ENCODE measurements around the gene DPEP1.
"Not testable (repeated sequence)": the region's sequence is repeated elsewhere in the genome, so short reads cannot be mapped to it uniquely, and the experiment has no call there.

The DPEP1 gene

DNA sequence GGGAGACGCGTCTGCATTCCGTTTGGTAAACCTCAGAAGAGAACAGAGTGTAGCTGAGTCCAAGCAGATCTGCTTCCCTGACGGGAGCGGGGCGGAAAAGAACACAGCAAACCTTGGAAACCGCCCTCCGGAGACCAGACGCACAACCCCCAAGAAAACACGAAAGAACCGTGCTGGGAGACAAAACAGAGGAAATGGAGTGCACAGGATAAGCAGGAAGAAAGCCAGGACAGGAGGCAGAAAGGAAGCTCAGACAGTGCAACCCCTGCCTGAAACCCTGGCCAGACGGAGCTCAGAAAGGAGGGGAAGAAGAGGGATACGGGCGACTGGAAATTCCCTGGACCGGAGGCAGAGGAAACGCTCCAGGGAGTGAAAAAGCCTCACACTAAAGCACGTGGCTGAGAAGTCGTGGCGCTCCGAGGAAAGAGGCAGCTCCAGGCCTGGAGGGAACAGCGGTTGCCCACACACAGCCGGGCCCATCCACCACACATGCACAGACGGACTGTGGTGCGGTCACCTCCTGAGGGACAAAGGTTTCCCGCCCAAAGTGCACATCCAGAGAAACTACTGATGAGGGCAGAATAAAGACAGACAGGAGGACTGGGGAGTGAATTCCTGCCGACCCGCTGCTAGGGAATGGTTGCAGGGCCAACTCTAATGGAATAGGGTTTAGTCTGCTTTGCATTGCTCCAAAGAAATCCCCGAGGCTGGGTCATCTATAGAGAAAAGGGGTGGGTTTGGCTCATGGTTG is 10.2 kb downstream of the DPEP1 start:
- Histone ChIP-seq H3K27me3 (ENCODE audit: control insufficient read depth in 1 of 2, insufficient read depth in 2 of 2, low read length in 2 of 2) (peaks cover 5 to 21% of the 10 kb centered on the region in 2 donors), H3K4me3 (ENCODE audit: low read length in 2 of 2) (no peak overlapping the region), H3K36me3 (ENCODE audit: control insufficient read depth in 2 of 2, insufficient read depth in 2 of 2, low read length in 2 of 2) (no peaks in the 10 kb centered on the region), H3K27ac (ENCODE audit: low read length) (no peak overlapping the region), H3K9ac (ENCODE audit: low read length in 2 of 2) (no peak overlapping the region), H3K4me1 (ENCODE audit: control insufficient read depth, insufficient read depth, low read length) (no peaks in the 10 kb centered on the region), H3K9me3 (ENCODE audit: control insufficient read depth in 2 of 2, low read length in 2 of 2) (no peaks in the 10 kb centered on the region)

DNA sequence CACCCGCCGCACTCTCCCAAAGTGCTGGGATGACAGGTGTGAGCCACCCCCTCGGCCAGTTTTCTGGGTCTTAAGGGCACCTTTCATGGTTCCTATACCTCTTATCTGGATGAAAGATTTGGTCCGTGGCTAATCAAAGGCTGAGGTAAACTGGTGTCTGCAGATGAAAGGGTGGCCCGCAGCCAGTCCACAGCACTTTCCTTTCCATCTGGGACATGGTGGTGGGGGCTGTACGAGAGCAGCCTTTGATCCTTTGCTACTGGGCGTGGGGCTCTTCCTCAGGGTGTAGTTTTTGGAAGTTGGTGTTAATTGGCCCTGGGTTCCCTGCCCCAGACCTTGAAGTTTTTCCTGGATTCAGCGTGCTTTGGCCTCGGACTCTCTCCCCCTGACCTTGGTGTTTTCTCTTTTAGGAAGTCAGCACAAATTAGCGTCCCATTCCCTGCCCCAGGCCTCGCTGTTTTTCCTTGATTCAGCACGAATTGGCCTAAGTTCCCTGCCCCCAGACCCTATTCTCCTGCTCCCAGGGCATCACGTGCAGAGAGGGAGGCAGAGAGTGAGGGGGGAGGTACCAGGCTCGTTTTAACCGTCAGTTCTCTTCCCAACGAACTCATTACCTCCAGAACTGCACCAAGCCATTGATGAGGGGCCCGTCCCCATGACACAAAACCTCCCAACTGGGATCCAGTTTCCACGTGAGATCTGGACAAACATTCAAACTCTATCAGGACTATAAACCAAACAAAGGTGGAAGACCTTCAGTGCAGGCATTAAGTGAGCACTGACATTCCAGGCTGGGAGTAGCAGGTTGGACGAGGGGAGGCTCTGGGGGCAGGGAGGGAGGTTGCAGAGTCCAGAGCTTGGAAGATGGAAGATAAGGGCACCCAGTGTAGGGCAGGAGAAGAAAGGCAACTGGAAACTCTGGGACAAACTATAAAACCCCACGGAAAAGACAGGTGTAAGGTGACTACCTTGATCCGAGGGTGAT is 11.6 kb downstream of the DPEP1 start:
- peaks cover 5 to 21% of the 10 kb centered on the region in 2 donors for H3K27me3 ChIP-seq (ENCODE audit: control insufficient read depth in 1 of 2, insufficient read depth in 2 of 2, low read length in 2 of 2)
- H3K27ac ChIP-seq (ENCODE audit: low read length) = no peak overlapping the region
- H3K9ac ChIP-seq (ENCODE audit: low read length in 2 of 2) = no peak overlapping the region
- no peak overlapping the region for H3K4me3 ChIP-seq (ENCODE audit: low read length in 2 of 2)
- H3K9me3 ChIP-seq (ENCODE audit: control insufficient read depth in 2 of 2, low read length in 2 of 2) = peaks cover 0 to 4% of the 10 kb centered on the region in 2 donors
- H3K36me3 ChIP-seq (ENCODE audit: control insufficient read depth in 2 of 2, insufficient read depth in 2 of 2, low read length in 2 of 2) = no peaks in the 10 kb centered on the region
- no peaks in the 10 kb centered on the region for H3K4me1 ChIP-seq (ENCODE audit: control insufficient read depth, insufficient read depth, low read length)

DNA sequence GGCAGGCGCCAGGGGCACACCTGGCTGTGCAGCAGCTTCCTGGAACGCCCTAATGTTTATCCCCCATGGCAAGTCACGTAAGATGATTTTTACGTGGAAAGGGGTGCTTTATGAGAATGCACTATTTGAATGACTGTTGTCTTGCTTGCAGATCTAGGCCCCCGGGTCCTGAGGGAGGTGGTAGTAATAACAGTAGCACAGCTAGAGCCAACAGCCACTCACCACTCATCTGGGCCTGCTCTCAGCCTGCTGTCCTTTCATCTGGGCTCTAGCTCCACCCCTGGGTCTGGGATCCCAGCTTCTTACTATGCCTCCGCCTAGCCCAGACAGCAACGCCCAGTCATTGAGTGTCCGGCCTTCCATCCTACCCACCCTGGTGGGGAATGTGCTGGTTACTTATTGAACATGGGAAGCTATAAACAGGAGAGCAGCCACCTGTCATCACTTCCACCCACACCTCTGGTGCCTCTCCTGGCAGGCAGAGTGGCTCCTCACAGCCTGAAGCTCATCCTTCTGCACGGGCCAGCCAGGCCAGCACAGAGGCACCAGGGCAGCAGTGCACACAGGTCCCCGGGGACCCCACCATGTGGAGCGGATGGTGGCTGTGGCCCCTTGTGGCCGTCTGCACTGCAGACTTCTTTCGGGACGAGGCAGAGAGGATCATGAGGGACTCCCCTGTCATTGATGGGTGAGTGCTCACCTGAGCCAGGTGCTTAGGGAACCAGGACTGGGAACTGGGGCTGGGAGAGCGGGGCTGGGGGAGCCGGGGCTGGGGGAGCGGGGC is 16.6 kb downstream of the DPEP1 start:
- Histone ChIP-seq H3K9me3 (ENCODE audit: control insufficient read depth in 2 of 2, low read length in 2 of 2) (peaks cover 0 to 5% of the 10 kb centered on the region in 2 donors), H3K36me3 (ENCODE audit: control insufficient read depth in 2 of 2, insufficient read depth in 2 of 2, low read length in 2 of 2) (no peaks in the 10 kb centered on the region), H3K9ac (ENCODE audit: low read length in 2 of 2) (no peak overlapping the region), H3K27me3 (ENCODE audit: control insufficient read depth in 1 of 2, insufficient read depth in 2 of 2, low read length in 2 of 2) (peaks cover 8 to 13% of the 10 kb centered on the region in 2 donors), H3K27ac (ENCODE audit: low read length) (no peak overlapping the region), H3K4me1 (ENCODE audit: control insufficient read depth, insufficient read depth, low read length) (no peaks in the 10 kb centered on the region), H3K4me3 (ENCODE audit: low read length in 2 of 2) (no peak overlapping the region)

DNA sequence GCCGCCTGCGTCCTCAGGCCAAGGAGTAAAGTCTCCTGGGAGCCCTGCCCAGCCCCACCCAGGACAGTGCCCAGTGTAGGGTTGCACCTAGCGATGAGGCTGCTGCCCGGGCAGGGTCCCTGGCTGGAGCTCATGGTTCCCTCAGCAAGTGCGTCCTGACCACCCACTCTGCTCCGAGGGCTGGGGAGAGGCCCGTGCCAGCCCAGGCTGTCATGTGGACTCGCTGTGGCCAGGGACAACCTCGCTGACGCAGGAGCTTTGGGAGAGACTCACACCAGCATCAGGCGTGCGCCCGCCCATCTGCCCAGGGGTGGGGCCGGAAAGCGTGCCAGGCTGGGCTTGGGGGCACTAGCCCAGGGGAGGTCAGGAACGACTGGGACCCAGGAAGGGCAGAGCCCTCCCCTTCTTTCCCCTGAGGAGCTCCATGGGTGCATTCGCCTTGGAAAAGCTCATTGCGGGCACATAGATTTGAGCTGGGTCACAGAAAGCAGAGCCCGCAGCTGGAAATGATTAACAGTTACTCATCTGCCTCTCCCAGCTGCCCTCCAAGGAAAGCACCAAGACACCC is 19.7 kb downstream of the DPEP1 start:
- Histone ChIP-seq H3K9me3 (ENCODE audit: control insufficient read depth in 2 of 2, low read length in 2 of 2) (peaks cover 0 to 5% of the 10 kb centered on the region in 2 donors), H3K27me3 (ENCODE audit: control insufficient read depth in 1 of 2, insufficient read depth in 2 of 2, low read length in 2 of 2) (peaks cover 8 to 9% of the 10 kb centered on the region in 2 donors), H3K36me3 (ENCODE audit: control insufficient read depth in 2 of 2, insufficient read depth in 2 of 2, low read length in 2 of 2) (no peaks in the 10 kb centered on the region), H3K4me3 (ENCODE audit: low read length in 2 of 2) (no peak overlapping the region), H3K27ac (ENCODE audit: low read length) (no peak overlapping the region), H3K9ac (ENCODE audit: low read length in 2 of 2) (no peak overlapping the region), H3K4me1 (ENCODE audit: control insufficient read depth, insufficient read depth, low read length) (no peaks in the 10 kb centered on the region)

DNA sequence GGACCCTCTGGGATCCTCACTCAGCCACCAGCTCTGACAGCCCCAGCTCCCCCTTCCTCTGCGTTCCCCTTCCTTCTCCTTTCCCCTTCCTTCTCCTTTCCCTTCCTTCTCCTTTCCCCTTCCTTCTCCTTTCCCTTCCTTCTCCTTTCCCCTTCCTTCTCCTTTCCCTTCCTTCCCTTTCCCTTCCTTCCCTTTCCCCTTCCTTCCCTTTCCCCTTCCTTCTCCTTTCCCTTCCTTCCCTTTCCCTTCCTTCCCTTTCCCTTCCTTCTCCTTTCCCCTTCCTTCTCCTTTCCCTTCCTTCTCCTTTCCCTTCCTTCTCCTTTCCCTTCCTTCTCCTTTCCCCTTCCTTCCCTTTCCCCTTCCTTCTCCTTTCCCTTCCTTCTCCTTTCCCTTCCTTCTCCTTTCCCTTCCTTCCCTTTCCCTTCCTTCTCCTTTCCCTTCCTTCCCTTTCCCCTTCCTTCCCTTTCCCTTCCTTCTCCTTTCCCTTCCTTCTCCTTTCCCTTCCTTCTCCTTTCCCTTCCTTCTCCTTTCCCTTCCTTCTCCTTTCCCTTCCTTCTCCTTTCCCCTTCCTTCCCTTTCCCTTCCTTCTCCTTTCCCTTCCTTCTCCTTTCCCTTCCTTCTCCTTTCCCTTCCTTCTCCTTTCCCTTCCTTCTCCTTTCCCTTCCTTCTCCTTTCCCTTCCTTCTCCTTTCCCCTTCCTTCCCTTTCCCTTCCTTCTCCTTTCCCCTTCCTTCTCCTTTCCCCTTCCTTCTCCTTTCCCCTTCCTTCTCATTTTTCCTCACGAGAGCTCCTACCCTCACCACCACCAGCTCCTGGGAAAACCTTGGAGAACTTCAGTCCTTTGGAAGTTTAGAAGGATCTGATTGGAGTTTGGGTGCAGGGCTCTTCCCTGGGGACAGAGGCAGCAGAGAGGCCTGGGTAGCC is 21.3 kb downstream of the DPEP1 start:
- H3K9me3 ChIP-seq (ENCODE audit: control insufficient read depth in 2 of 2, low read length in 2 of 2); H3K9ac ChIP-seq (ENCODE audit: low read length in 2 of 2); H3K36me3 ChIP-seq (ENCODE audit: control insufficient read depth in 2 of 2, insufficient read depth in 2 of 2, low read length in 2 of 2); H3K4me1 ChIP-seq (ENCODE audit: control insufficient read depth, insufficient read depth, low read length); H3K27ac ChIP-seq (ENCODE audit: low read length); H3K27me3 ChIP-seq (ENCODE audit: control insufficient read depth in 1 of 2, insufficient read depth in 2 of 2, low read length in 2 of 2); H3K4me3 ChIP-seq (ENCODE audit: low read length in 2 of 2): not testable (repeated sequence)

DNA sequence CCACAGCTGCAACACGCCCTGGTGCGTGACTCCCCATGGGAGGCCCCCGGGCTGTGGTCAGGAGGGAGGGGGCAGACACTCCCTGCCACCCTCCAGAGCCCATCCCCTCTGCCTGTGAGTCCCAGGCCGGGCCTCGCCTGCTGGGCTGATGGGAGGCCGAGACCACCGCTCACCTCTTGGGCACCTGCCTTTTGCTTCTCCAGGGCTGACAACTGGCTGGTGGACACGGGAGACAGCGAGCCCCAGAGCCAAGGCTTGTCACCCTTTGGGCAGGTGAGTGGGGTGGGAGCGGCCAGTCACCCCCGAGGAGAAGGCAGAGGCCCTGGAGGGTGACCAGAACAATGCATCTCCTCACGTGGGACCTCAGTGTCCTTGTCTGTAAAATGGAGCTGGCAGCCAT is 23.2 kb downstream of the DPEP1 start:
- Histone ChIP-seq H3K36me3 (ENCODE audit: control insufficient read depth in 2 of 2, insufficient read depth in 2 of 2, low read length in 2 of 2) (no peaks in the 10 kb centered on the region), H3K27ac (ENCODE audit: low read length) (no peak overlapping the region), H3K9me3 (ENCODE audit: control insufficient read depth in 2 of 2, low read length in 2 of 2) (no peaks in the 10 kb centered on the region), H3K9ac (ENCODE audit: low read length in 2 of 2) (no peak overlapping the region), H3K4me1 (ENCODE audit: control insufficient read depth, insufficient read depth, low read length) (peaks cover 11% of the 10 kb centered on the region), H3K27me3 (ENCODE audit: control insufficient read depth in 1 of 2, insufficient read depth in 2 of 2, low read length in 2 of 2) (peaks cover 8 to 9% of the 10 kb centered on the region in 2 donors), H3K4me3 (ENCODE audit: low read length in 2 of 2) (no peak overlapping the region)

DNA sequence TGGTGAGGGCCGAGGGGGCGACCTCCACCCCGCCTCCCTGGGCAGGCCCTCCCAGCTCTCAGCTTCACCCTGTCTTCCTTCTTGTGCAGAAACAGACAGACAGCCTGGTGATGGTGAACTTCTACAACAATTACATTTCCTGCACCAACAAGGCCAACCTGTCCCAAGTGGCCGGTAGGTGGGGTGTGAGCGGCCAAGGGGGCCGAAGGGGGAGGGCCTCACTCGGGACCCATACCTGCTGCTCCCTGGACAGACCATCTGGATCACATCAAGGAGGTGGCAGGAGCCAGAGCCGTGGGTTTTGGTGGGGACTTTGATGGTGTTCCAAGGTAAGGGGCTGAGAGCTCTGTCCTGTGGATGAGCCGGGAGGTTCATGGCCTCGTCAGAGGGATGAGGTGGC is 23.9 kb downstream of the DPEP1 start:
- Histone ChIP-seq H3K36me3 (ENCODE audit: control insufficient read depth in 2 of 2, insufficient read depth in 2 of 2, low read length in 2 of 2) (no peaks in the 10 kb centered on the region), H3K27ac (ENCODE audit: low read length) (no peak overlapping the region), H3K27me3 (ENCODE audit: control insufficient read depth in 1 of 2, insufficient read depth in 2 of 2, low read length in 2 of 2) (peaks cover 8 to 9% of the 10 kb centered on the region in 2 donors), H3K4me1 (ENCODE audit: control insufficient read depth, insufficient read depth, low read length) (peaks cover 13% of the 10 kb centered on the region), H3K9me3 (ENCODE audit: control insufficient read depth in 2 of 2, low read length in 2 of 2) (no peaks in the 10 kb centered on the region), H3K9ac (ENCODE audit: low read length in 2 of 2) (no peak overlapping the region), H3K4me3 (ENCODE audit: low read length in 2 of 2) (no peak overlapping the region)

DNA sequence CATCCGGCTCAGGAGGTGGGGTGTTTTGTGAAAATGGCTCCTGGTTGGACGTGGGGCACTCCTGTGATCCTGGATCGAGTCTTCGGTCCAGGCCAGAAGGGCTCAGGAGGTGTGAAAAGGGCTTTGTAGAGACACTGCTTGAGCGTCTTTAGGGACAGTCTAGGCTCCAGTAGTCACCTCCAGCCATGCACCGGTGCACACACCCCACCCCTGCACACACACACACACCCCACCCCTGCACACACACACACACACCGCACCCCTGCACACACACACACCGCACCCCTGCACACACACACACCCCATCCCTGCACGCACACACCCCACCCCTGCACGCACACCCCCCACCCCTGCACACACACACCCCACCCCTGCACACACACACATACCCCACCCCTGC is 25.0 kb downstream of the DPEP1 start:
- H3K9ac ChIP-seq (ENCODE audit: low read length in 2 of 2) = no peak overlapping the region
- H3K27ac ChIP-seq (ENCODE audit: low read length) = no peak overlapping the region
- H3K4me1 ChIP-seq (ENCODE audit: control insufficient read depth, insufficient read depth, low read length) = peaks cover 13% of the 10 kb centered on the region
- no peaks in the 10 kb centered on the region for H3K9me3 ChIP-seq (ENCODE audit: control insufficient read depth in 2 of 2, low read length in 2 of 2)
- H3K36me3 ChIP-seq (ENCODE audit: control insufficient read depth in 2 of 2, insufficient read depth in 2 of 2, low read length in 2 of 2) = no peaks in the 10 kb centered on the region
- H3K27me3 ChIP-seq (ENCODE audit: control insufficient read depth in 1 of 2, insufficient read depth in 2 of 2, low read length in 2 of 2) = peaks cover 2 to 3% of the 10 kb centered on the region in 2 donors
- no peak overlapping the region for H3K4me3 ChIP-seq (ENCODE audit: low read length in 2 of 2)

DNA sequence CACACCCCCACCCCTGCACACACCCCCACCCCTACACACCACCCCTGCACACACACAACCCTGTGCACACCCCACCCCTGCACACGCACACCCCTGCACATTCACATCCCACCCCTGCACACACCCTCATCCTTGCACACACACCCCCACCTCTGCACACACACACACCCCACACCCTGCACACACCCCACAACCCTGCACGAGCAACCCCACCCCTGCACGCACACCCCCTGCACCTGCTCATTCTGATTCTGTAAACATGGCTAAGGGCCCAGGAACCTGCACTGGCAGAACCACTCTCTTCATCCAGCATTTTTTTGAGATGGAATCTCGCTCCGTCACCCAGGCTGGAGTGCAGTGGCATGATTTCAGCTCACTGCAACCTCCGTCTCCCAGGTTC is 25.9 kb downstream of the DPEP1 start:
- Histone ChIP-seq H3K27me3 (ENCODE audit: control insufficient read depth in 1 of 2, insufficient read depth in 2 of 2, low read length in 2 of 2) (no peaks in the 10 kb centered on the region), H3K9ac (ENCODE audit: low read length in 2 of 2) (no peak overlapping the region), H3K27ac (ENCODE audit: low read length) (no peak overlapping the region), H3K9me3 (ENCODE audit: control insufficient read depth in 2 of 2, low read length in 2 of 2) (no peaks in the 10 kb centered on the region), H3K36me3 (ENCODE audit: control insufficient read depth in 2 of 2, insufficient read depth in 2 of 2, low read length in 2 of 2) (no peaks in the 10 kb centered on the region), H3K4me1 (ENCODE audit: control insufficient read depth, insufficient read depth, low read length) (peaks cover 13% of the 10 kb centered on the region), H3K4me3 (ENCODE audit: low read length in 2 of 2) (no peak overlapping the region)

Data from stomach smooth muscle (tissue), 2 donors.